H1 (cell line): ENCODE results near the gene MAML3. TPM values are rescaled to one million over a fixed set of nuclear protein-coding genes. Genes with fewer than 3 reads are reported as not detected.

Source experiments
- CTCF ChIA-PET: fragments of 300-600 bp; sonication (Branson Sonifier 250); formaldehyde crosslinking; loops from one replicate; lab custom pipeline; 2021; ENCODE audit not compliant: partially characterized antibody; lab: Charles Lee
- POLR2A ChIA-PET: fragments of 300-600 bp; sonication (Branson Sonifier 250); formaldehyde crosslinking; loops from one replicate; lab custom pipeline; 2021; ENCODE audit warnings: inconsistent platforms; ENCODE audit not compliant: partially characterized antibody; lab: Charles Lee
- DNase-seq, 2 experiments: peaks; one replicate each; pipeline versions ENCODE4 v3.0.0 to v3.0.0-alpha.2; 2010 to 2022; ENCODE audit warnings: low spot score in 2 of 2, low read depth in 1 of 2, mixed read lengths in 1 of 2
- FAIRE-seq: peaks from 2 replicates; lab custom pipeline; 2011; peaks lifted over from hg19 to GRCh38; lab: Jason Lieb, UNC
- H2AFZ ChIP-seq: 2 replicates; pipeline ENCODE4 v1.8.1; 2012; ENCODE audit warnings: low read length, inconsistent platforms
- H2AK5ac ChIP-seq: 2 replicates; pipeline ENCODE4 v1.6.1; 2013; ENCODE audit warnings: low read depth, low read length
- H2BK120ac ChIP-seq: replicated peaks from 2 replicates; pipeline ENCODE3; 2013; ENCODE audit warnings: low read depth, low read length, inconsistent platforms
- H2BK12ac ChIP-seq: 2 replicates; pipeline ENCODE4 v1.6.1; 2013; ENCODE audit warnings: low read depth, low read length
- H2BK15ac ChIP-seq: 2 replicates; pipeline ENCODE4 v1.6.1; 2013; ENCODE audit warnings: low read length
- H2BK20ac ChIP-seq: 2 replicates; pipeline ENCODE4 v1.6.1; 2013; ENCODE audit warnings: low read length
- H2BK5ac ChIP-seq: 2 replicates; pipeline ENCODE4 v1.6.1; 2013; ENCODE audit warnings: low read depth, low read length
- H3K14ac ChIP-seq: 2 replicates; pipeline ENCODE4 v1.6.1; 2013; ENCODE audit warnings: inconsistent platforms; ENCODE audit not compliant: insufficient read length
- H3K18ac ChIP-seq: 2 replicates; pipeline ENCODE4 v1.6.1; 2013; ENCODE audit warnings: low read length; ENCODE audit errors: extremely low read depth
- H3K23ac ChIP-seq: 2 replicates; pipeline ENCODE4 v1.6.1; 2013; ENCODE audit warnings: inconsistent platforms; ENCODE audit not compliant: insufficient read length
- H3K23me2 ChIP-seq: 2 replicates; pipeline ENCODE4 v1.6.1; 2013; ENCODE audit warnings: low read depth, low read length
- H3K27ac ChIP-seq: 2 replicates; pipeline ENCODE4 v1.6.1; 2011; ENCODE audit warnings: low read depth, low read length, inconsistent platforms
- H3K27me3 ChIP-seq, 4 experiments: replicated peaks in 1 of 4; 1 replicate in 1 of 4; 2 replicates in 3 of 4; pipeline versions ENCODE4 v1.6.1 to v1.8.1; 2011 to 2013; ENCODE audit warnings: low read length in 3 of 4, mild to moderate bottlenecking in 3 of 4, inconsistent platforms in 2 of 4, mixed read lengths in 2 of 4, moderate library complexity in 1 of 4; ENCODE audit not compliant: control insufficient read depth in 3 of 4, insufficient read depth in 3 of 4; ENCODE audit errors: extremely low read depth in 1 of 4
- H3K36me3 ChIP-seq, 4 experiments: 2 replicates each; pipeline versions ENCODE4 v1.6.1 to v1.8.1; 2011 to 2013; ENCODE audit warnings: mild to moderate bottlenecking in 4 of 4, low read length in 3 of 4, moderate library complexity in 2 of 4, control low read depth in 1 of 4, inconsistent platforms in 1 of 4; ENCODE audit not compliant: insufficient read depth in 4 of 4, control insufficient read depth in 2 of 4
- H3K4ac ChIP-seq: replicated peaks from 2 replicates; pipeline ENCODE3; 2013; ENCODE audit warnings: low read length, low read depth, mixed read lengths, inconsistent platforms; ENCODE audit not compliant: insufficient read length
- H3K4me1 ChIP-seq, 4 experiments: replicated peaks in 1 of 4; 1 replicate in 1 of 4; 2 replicates in 3 of 4; pipeline versions ENCODE4 v1.6.1 to v1.8.1; 2011 to 2013; ENCODE audit warnings: low read length in 3 of 4, inconsistent platforms in 2 of 4, mixed read lengths in 1 of 4; ENCODE audit not compliant: insufficient read depth in 4 of 4, control insufficient read depth in 3 of 4
- H3K4me2 ChIP-seq, 2 experiments: 2 replicates each; pipeline versions ENCODE4 v1.6.1 to v1.8.1; 2011 to 2013; ENCODE audit warnings: low read depth in 2 of 2, low read length in 2 of 2, control low read depth in 1 of 2, inconsistent platforms in 1 of 2, mild to moderate bottlenecking in 1 of 2; ENCODE audit not compliant: insufficient read depth in 1 of 2
- H3K4me3 ChIP-seq, 4 experiments: fragments of 200-600, 300-600 bp in 1 of 4; sonication (generic), shearing (Covaris generic), sonication (Bioruptor Twin) in 1 of 4; 2 replicates each; pipeline versions ENCODE4 v1.5.1 to v1.8.1; 2011 to 2016; ENCODE audit warnings: low read length in 4 of 4, low read depth in 3 of 4, control low read depth in 2 of 4, inconsistent platforms in 2 of 4, mild to moderate bottlenecking in 2 of 4, mixed read lengths in 1 of 4, moderate library complexity in 1 of 4; ENCODE audit not compliant: insufficient read depth in 2 of 4; ENCODE audit errors: extremely low read depth in 1 of 4
- H3K56ac ChIP-seq: replicated peaks from 2 replicates; pipeline ENCODE3; 2013; ENCODE audit warnings: low read depth, mild to moderate bottlenecking, mixed read lengths, low read length, inconsistent platforms; ENCODE audit not compliant: insufficient read length
- H3K79me1 ChIP-seq: 2 replicates; pipeline ENCODE4 v1.6.1; 2013; ENCODE audit warnings: low read depth, low read length, control low read depth
- H3K79me2 ChIP-seq, 2 experiments: 2 replicates each; pipeline versions ENCODE4 v1.6.1 to v1.8.1; 2012 to 2013; ENCODE audit warnings: low read length in 2 of 2, mild to moderate bottlenecking in 2 of 2, inconsistent platforms in 1 of 2; ENCODE audit not compliant: insufficient read depth in 2 of 2, control insufficient read depth in 1 of 2
- H3K9ac ChIP-seq, 4 experiments: replicated peaks in 1 of 4; 1 replicate in 1 of 4; 2 replicates in 3 of 4; pipeline versions ENCODE4 v1.6.1 to v1.8.1; 2011 to 2013; ENCODE audit warnings: low read depth in 3 of 4, low read length in 3 of 4, control low read depth in 2 of 4, mild to moderate bottlenecking in 2 of 4, moderate library complexity in 2 of 4, inconsistent platforms in 1 of 4; ENCODE audit errors: extremely low read depth in 1 of 4
- H3K9me3 ChIP-seq, 2 experiments: 2 replicates each; pipeline versions ENCODE4 v1.6.1 to v1.8.1; 2012 to 2013; ENCODE audit warnings: mild to moderate bottlenecking in 2 of 2, moderate library complexity in 2 of 2, control low read depth in 1 of 2, inconsistent platforms in 1 of 2, low read depth in 1 of 2, low read length in 1 of 2, mixed read lengths in 1 of 2; ENCODE audit not compliant: insufficient read depth in 2 of 2
- H4K20me1 ChIP-seq, 2 experiments: replicated peaks in 1 of 2; 2 replicates each; pipeline versions ENCODE3 to v1.8.1; 2011 to 2013; ENCODE audit warnings: inconsistent platforms in 2 of 2, low read length in 2 of 2, mild to moderate bottlenecking in 1 of 2; ENCODE audit not compliant: insufficient read depth in 2 of 2, control insufficient read depth in 1 of 2
- H4K5ac ChIP-seq: 2 replicates; pipeline ENCODE4 v1.6.1; 2013; ENCODE audit warnings: low read length, low read depth, mixed read lengths, inconsistent platforms; ENCODE audit not compliant: insufficient read length
- H4K8ac ChIP-seq: 2 replicates; pipeline ENCODE4 v1.8.0; 2013; ENCODE audit warnings: mild to moderate bottlenecking, moderate library complexity, low read length, inconsistent platforms; ENCODE audit not compliant: insufficient read depth; ENCODE audit errors: extremely low read depth
- H4K91ac ChIP-seq: replicated peaks from 2 replicates; pipeline ENCODE3; 2013; ENCODE audit warnings: low read length, mixed read lengths, inconsistent platforms; ENCODE audit not compliant: insufficient read length
- ASH2L ChIP-seq: fragments of 200-600, 300-600 bp; sonication (generic); IDR thresholded peaks from one replicate; pipeline ENCODE4 v1.7.1; 2017; ENCODE audit warnings: low read length
- ATF3 ChIP-seq: IDR thresholded peaks from 2 replicates; pipeline ENCODE4 v1.6.1; 2011; ENCODE audit warnings: low read depth, mild to moderate bottlenecking, low read length; ENCODE audit not compliant: insufficient read depth
- CEBPB ChIP-seq: IDR thresholded peaks from 2 replicates; pipeline ENCODE4 v1.6.1; 2012; ENCODE audit warnings: low read depth, low read length
- CREB1 ChIP-seq: IDR thresholded peaks from 2 replicates; pipeline ENCODE4 v1.6.1; 2012; ENCODE audit warnings: inconsistent platforms
- EZH2 ChIP-seq: fragments of 200-600 bp; sonication (generic); IDR thresholded peaks from 2 replicates; pipeline ENCODE4 v1.7.1; 2012; ENCODE audit warnings: low read depth, mild to moderate bottlenecking, moderate library complexity, low read length, inconsistent platforms; ENCODE audit not compliant: severe bottlenecking
- FOSL1 ChIP-seq: IDR thresholded peaks from 2 replicates; pipeline ENCODE4 v1.6.1; 2011; ENCODE audit warnings: mild to moderate bottlenecking, low read depth, low read length, moderate library complexity; ENCODE audit not compliant: insufficient read depth
- GTF2F1 ChIP-seq: IDR thresholded peaks from 2 replicates; pipeline ENCODE4 v1.6.1; 2012; ENCODE audit warnings: low read depth, low read length, improper control_type of control experiment, borderline replicate concordance
- HDAC2 ChIP-seq, 2 experiments: fragments of 300-600 bp in 1 of 2; sonication (generic) in 1 of 2; IDR thresholded peaks; 2 replicates each; pipeline ENCODE4 v1.6.1; 2011 to 2012; ENCODE audit warnings: low read depth in 2 of 2, low read length in 2 of 2, mild to moderate bottlenecking in 2 of 2, moderate library complexity in 2 of 2, borderline replicate concordance in 1 of 2, inconsistent platforms in 1 of 2
- TCF12 ChIP-seq: IDR thresholded peaks from 2 replicates; pipeline ENCODE4 v1.6.1; 2011; ENCODE audit warnings: low read depth, mild to moderate bottlenecking, low read length
- WGBS, 2 experiments: shearing (Covaris generic) in 1 of 2; methylation state at CpG; one replicate each; pipeline versions ENCODE4 v1.1.6 to v1.1.7; 2013 to 2015; ENCODE audit warnings: low lambda C conversion rate in 2 of 2, mixed read lengths in 2 of 2, inconsistent platforms in 1 of 2, low coverage in 1 of 2, missing lambda C conversion rate in 1 of 2; ENCODE audit not compliant: insufficient replicate concordance in 2 of 2, insufficient coverage in 1 of 2, insufficient read length in 1 of 2; ENCODE audit errors: extremely low coverage in 1 of 2, missing lambda C conversion rate in 1 of 2; 5-methylcytosine and 5-hydroxymethylcytosine counted together
- polyA plus RNA-seq, 7 experiments: library from polyadenylated mRNA; depleted of rRNA in 3 of 7; stranded (reverse) in 5 of 7; unstranded in 2 of 7; fragments of >200 nt in 5 of 7; fragments of 200-250 nt in 2 of 7; gene quantifications; 1 replicate in 5 of 7; 2 replicates in 1 of 7; 4 replicates in 1 of 7; pipeline versions ENCODE4 v1.2.1 to v1.2.3, GENCODE V29; 2011 to 2013; ENCODE audit warnings: missing spikeins in 2 of 7, mixed read lengths in 2 of 7
- total RNA-seq: library from RNA; stranded (reverse); fragmentation: NEBNext Ultra II Directional; extraction: Animal tissue kit (Norgen Biotek cat#: 25700); gene quantifications from 2 replicates; pipeline ENCODE4 v1.2.1, GENCODE V29; 2021

Gene MAML3
- total and polyA plus RNA-seq, 2 of the 8 experiments (the other 6 are each of a cell fraction or from before 2014, with no cell fraction given): 2.1 to 5.7 TPM

DNA sequence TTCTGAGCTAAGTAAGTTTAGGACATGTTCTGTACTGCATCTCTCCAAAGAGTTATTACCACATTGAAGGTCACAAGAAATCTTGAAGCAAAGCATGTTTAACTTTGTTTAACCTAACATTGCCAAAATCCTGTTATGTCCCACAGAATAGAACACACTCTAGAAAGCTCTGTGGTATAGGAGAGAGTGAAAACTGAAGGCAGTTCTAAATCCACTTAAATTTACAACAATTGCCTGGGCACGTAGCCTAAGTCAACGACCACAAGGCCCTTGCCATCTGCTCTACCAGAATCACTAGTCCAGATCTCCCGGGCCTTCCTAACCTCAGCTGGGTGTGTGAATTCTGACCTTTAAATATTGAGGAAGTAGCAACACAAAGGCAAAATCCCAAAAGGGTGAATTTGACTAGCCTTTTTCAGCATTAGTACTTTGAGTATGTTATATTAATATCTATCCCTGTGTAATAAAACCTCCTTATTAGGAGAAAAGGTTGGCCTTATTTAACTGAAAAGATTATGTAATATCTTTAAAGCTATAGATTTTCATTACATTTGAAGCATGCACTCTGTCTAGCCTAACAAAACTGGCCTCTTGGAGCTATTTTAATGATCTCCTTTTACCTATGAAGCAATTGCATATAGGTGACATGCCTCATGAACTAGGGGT lies 4.5 kb upstream of the MAML3 start:
- H4K91ac ChIP-seq: no peak overlapping the region
- no peak overlapping the region for H3K23ac ChIP-seq
- DNase-seq (no peak), FAIRE-seq (no peak)
- 90% methylated on average over 3 of the region's 3 CpGs; no CpG with 5 or more reads in 1 of the 2 experiments for WGBS, 2 experiments
- H3K18ac ChIP-seq: no peak overlapping the region
- H3K4ac ChIP-seq: no peak overlapping the region
- H3K9ac ChIP-seq: no peak overlapping the region
- peaks cover 0 to 1% (median 0%) of the 10 kb centered on the region in 4 experiments; a peak in 2 of 7 replicates for H3K4me1 ChIP-seq
- H3K27me3 ChIP-seq: peaks cover 0 to under 1% (median 0%) of the 10 kb centered on the region in 4 experiments; a peak in 2 of 7 replicates
- H3K79me1 ChIP-seq: no peaks in the 10 kb centered on the region
- H3K36me3 ChIP-seq: no peaks in the 10 kb centered on the region
- CTCF ChIA-PET: interaction anchor here (0.9 to 1.6 kb wide), 6 partner anchors 41 to 503 kb away, joined by 3 to 6 read pairs (median 3); no protein-coding TSS in a partner anchor
- H3K4me3 ChIP-seq: no peak overlapping the region
- H2BK20ac ChIP-seq: no peak overlapping the region
- H3K4me2 ChIP-seq: no peak overlapping the region
- no peak overlapping the region for H3K27ac ChIP-seq
- H3K79me2 ChIP-seq: no peaks in the 10 kb centered on the region
- H2BK15ac ChIP-seq: no peak overlapping the region
- H2BK120ac ChIP-seq: no peak overlapping the region
- TF ChIP-seq EZH2 (no peak), ATF3 (no peak), ASH2L (no peak), CREB1 (no peak), GTF2F1 (no peak), FOSL1 (no peak), TCF12 (no peak), CEBPB (no peak), HDAC2 (IDR thresholded peaks at IDR 0.05; ENCODE audit: borderline replicate concordance in 1 of 2, low read depth in 2 of 2, low read length in 2 of 2) (no peak)
- H2BK5ac ChIP-seq: no peak overlapping the region
- no peak overlapping the region for H2BK12ac ChIP-seq
- POLR2A ChIA-PET: interaction anchor here (2.5 kb wide), 1 partner anchor 80 kb away, joined by 5 read pairs; no protein-coding TSS in a partner anchor
- H2AK5ac ChIP-seq: no peak overlapping the region
- H3K23me2 ChIP-seq: peaks cover 3% of the 10 kb centered on the region; the same call in 1 of the 2 replicates
- H2AFZ ChIP-seq: no peak overlapping the region
- no peaks in the 10 kb centered on the region for H3K9me3 ChIP-seq
- H3K14ac ChIP-seq: no peak overlapping the region
- no peak overlapping the region for H4K5ac ChIP-seq
- H4K8ac ChIP-seq: no peak overlapping the region
- no peaks in the 10 kb centered on the region for H4K20me1 ChIP-seq
- H3K56ac ChIP-seq: no peak overlapping the region
